GM10266 (cell line): Measurements from ENCODE around the gene CACNA1E.

Source experiments
- DNase-seq: peaks from one replicate; pipeline ENCODE4 v3.0.0; 2012; ENCODE audit errors: extremely low spot score
- CTCF ChIP-seq: IDR thresholded peaks from 2 replicates; pipeline ENCODE4 v1.5.1; 2012; ENCODE audit warnings: mild to moderate bottlenecking, low read depth; ENCODE audit not compliant: control insufficient read depth, insufficient read depth; ENCODE audit errors: missing control alignments

The CACNA1E gene

GRCh38 chr1:181748013-181748412, 264.7 kb downstream of the CACNA1E start:
- no peak for DNase-seq
- TF ChIP-seq CTCF: no peak

- DNase-seq: no peak
- no peak for TF ChIP-seq CTCF
Observed at GRCh38 chr1:181754103-181754502, 270.8 kb downstream of the CACNA1E start.

- TF ChIP-seq CTCF: no peak
- no peak for DNase-seq
Observed at GRCh38 chr1:181759481-181759880, 276.2 kb downstream of the CACNA1E start.

DNA sequence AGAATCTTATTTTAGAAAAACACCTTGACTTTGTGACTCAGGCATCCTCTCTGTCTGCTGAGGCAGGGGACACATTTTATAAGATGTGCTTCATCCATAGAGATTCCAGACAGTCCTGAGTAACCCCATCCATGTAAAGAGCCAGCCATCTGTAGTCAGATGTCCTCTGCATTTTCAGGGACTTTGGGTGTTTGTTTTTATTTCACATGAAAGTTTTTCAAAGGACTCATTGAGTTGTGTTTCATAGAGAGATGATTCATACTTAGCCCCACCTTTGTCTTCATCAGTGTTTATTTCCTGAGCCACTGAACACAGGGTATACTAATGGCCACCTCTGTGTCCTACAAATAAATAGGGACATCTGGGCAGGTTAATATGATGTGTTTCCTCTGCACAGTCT, 280.4 kb downstream of the CACNA1E start:
- no peak for TF ChIP-seq CTCF
- no peak for DNase-seq

DNA sequence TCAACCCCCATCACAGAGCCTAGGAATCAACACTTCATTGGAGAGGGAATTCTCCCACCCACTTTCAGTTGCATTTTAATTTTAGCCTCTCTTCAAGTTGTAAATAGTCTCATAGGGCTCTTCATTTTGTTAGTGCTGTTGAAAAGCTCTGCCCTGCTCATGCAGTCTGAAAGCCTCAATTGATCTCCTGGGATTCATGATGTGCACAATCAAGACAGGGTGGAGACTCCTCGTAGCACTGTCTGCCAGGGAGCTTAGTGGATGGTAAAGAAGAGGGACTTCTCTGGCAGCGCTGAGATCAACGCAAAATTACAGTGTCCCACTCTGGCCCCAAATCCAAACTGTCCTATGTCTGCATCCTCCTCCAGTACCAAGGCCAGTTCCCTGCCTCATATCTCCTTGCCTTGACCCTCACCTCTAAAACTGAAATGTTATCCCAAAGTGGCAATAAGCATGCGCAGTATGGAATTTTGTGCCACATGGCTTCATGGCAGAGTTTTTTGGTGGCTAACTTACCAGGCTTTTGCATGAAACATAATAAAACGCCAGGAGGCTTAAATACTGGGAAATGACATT, 282.2 kb downstream of the CACNA1E start:
- TF ChIP-seq CTCF: no peak
- DNase-seq: no peak

DNA sequence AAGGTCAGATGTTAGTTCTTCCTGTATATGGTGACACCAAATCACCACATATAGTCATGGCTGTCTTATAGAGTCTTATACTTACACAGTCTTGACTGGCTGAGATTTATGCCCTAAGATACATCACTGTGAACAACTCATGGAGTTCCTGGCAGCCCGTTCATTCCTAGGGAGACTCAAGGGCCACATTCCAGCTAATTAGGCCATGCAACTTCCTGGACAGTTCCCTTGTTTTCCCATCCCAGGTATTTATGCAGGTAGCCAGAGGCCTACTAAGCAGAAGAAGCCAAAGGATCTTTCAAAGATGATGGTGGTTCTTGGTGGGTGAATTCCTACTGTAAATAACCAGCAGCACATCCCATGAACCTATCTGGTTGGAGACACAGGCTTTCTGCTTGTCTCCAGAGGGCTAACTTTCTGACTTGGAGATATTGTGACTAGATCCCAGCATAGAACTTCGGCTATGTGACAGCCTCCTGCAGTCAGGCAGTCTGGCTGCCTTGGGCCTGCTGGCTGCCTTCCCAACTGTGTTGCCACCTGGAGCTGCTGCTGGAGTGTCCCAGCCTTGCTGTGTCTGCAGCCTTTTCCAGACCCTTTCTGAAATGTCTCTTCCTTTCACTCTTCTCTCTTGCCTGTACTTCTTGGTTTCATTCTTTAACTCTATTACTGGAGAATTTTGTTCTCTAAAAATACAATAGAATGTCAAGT, 283.8 kb downstream of the CACNA1E start:
- no peak for DNase-seq
- TF ChIP-seq CTCF: no peak

- DNase-seq: peak; percentile 14
- no peak for TF ChIP-seq CTCF
Observed at GRCh38 chr1:181768211-181768929, 285.1 kb downstream of the CACNA1E start.
